Measurements from ENCODE around the gene MEF2B.
A peak's percentile ranks its signal among the peaks of the same experiment; 100 is the strongest.
"Not testable (repeated sequence)": the region's sequence is repeated elsewhere in the genome, so short reads cannot be mapped to it uniquely, and the experiment has no call there.

Gene MEF2B

GRCh38 chr19:19106938-19107337 lies 63.1 kb downstream of the MEF2B start:
- H3K4me1 Mint-ChIP-seq = peaks cover 18% of the 10 kb centered on the region
- not testable (repeated sequence) for H3K27me3 Mint-ChIP-seq, DNase-seq, H3K4me3 Mint-ChIP-seq, ATAC-seq, H3K9me3 Mint-ChIP-seq, H3K27ac Mint-ChIP-seq

GRCh38 chr19:19106056-19106551 lies 64.0 kb downstream of the MEF2B start:
- H3K4me3 Mint-ChIP-seq = no peak overlapping the region
- DNase-seq (no peak), ATAC-seq (no peak)
- no peaks in the 10 kb centered on the region for H3K9me3 Mint-ChIP-seq
- H3K4me1 Mint-ChIP-seq = peaks cover 13% of the 10 kb centered on the region
- H3K27me3 Mint-ChIP-seq = no peaks in the 10 kb centered on the region
- H3K27ac Mint-ChIP-seq = no peak overlapping the region

- Mint-ChIP-seq H3K9me3 (no peaks in the 10 kb centered on the region), H3K4me1 (peaks cover 7% of the 10 kb centered on the region), H3K4me3 (peak overlapping the region in 1 of 2 donors; percentile 10), H3K27me3 (no peaks in the 10 kb centered on the region), H3K27ac (no peak overlapping the region)
- DNase-seq (no peak), ATAC-seq (peak; percentile 25)
Observed at GRCh38 chr19:19105365-19106055, 64.6 kb downstream of the MEF2B start.

- no peak overlapping the region for H3K4me3 Mint-ChIP-seq
- H3K27ac Mint-ChIP-seq = no peak overlapping the region
- H3K4me1 Mint-ChIP-seq = no peaks in the 10 kb centered on the region
- H3K27me3 Mint-ChIP-seq = no peaks in the 10 kb centered on the region
- ATAC-seq (no peak), DNase-seq (no peak)
- no peaks in the 10 kb centered on the region for H3K9me3 Mint-ChIP-seq
Observed at GRCh38 chr19:19103167-19103566, 66.9 kb downstream of the MEF2B start.

- not testable (repeated sequence) for H3K9me3 Mint-ChIP-seq, H3K27me3 Mint-ChIP-seq, H3K27ac Mint-ChIP-seq, DNase-seq, ATAC-seq, H3K4me3 Mint-ChIP-seq, H3K4me1 Mint-ChIP-seq
Observed at GRCh38 chr19:19102566-19102965, 67.5 kb downstream of the MEF2B start.

- ATAC-seq (no peak), DNase-seq (no peak)
- Mint-ChIP-seq H3K9me3 (no peaks in the 10 kb centered on the region), H3K27ac (no peak overlapping the region), H3K27me3 (no peaks in the 10 kb centered on the region), H3K4me1 (no peaks in the 10 kb centered on the region), H3K4me3 (no peak overlapping the region)
Observed at GRCh38 chr19:19101540-19101939, 68.5 kb downstream of the MEF2B start.

- Mint-ChIP-seq H3K4me3 (no peak overlapping the region), H3K27me3 (no peaks in the 10 kb centered on the region), H3K27ac (peak overlapping the region in 1 of 2 donors; percentile 60), H3K4me1 (peaks cover 5% of the 10 kb centered on the region), H3K9me3 (no peaks in the 10 kb centered on the region)
- DNase-seq (no peak), ATAC-seq (no peak)
Observed at GRCh38 chr19:19098703-19099632, 71.1 kb downstream of the MEF2B start.

GRCh38 chr19:19098084-19098702 lies 71.9 kb downstream of the MEF2B start:
- ATAC-seq = no peak
- Mint-ChIP-seq H3K4me1 (peaks cover 5% of the 10 kb centered on the region), H3K9me3 (no peaks in the 10 kb centered on the region), H3K4me3 (no peak overlapping the region), H3K27ac (peak overlapping the region in 1 of 2 donors; percentile 60), H3K27me3 (no peaks in the 10 kb centered on the region)
- DNase-seq = no peak

- Mint-ChIP-seq H3K27me3 (no peaks in the 10 kb centered on the region), H3K4me1 (peaks cover 5% of the 10 kb centered on the region), H3K9me3 (no peaks in the 10 kb centered on the region), H3K27ac (no peak overlapping the region), H3K4me3 (no peak overlapping the region)
- no peak for DNase-seq
- ATAC-seq = no peak
Observed at GRCh38 chr19:19096641-19097627, 73.1 kb downstream of the MEF2B start.

GRCh38 chr19:19095691-19096090 lies 74.4 kb downstream of the MEF2B start:
- DNase-seq (no peak), ATAC-seq (no peak)
- Mint-ChIP-seq H3K9me3 (no peaks in the 10 kb centered on the region), H3K27ac (no peak overlapping the region), H3K4me1 (peaks cover 5% of the 10 kb centered on the region), H3K4me3 (no peak overlapping the region), H3K27me3 (no peaks in the 10 kb centered on the region)

Data from stimulated activated naive CD8-positive, alpha-beta T cell treated with anti-CD3 and anti-CD28 coated beads, Interleukin-15, amount 100 ng/mL, for 72 hours (primary cell).